Skeletal muscle tissue (tissue), 5 donors: ENCODE results near the gene UMPS. TPM values are rescaled to one million over a fixed set of nuclear protein-coding genes. Genes with fewer than 3 reads are reported as not detected.

ENCODE experiments used
- H3K27ac ChIP-seq: one replicate; pipeline ENCODE4 v1.7.0; 2013; ENCODE audit warnings: mild to moderate bottlenecking, low read depth, low read length, inconsistent platforms
- H3K27me3 ChIP-seq, 3 donors: one replicate each; pipeline ENCODE4 v1.7.0; 2013; ENCODE audit warnings: low read length in 3 of 3; ENCODE audit not compliant: control insufficient read depth in 3 of 3, insufficient read depth in 3 of 3
- H3K36me3 ChIP-seq, 3 donors: one replicate each; pipeline ENCODE4 v1.7.0; 2013; ENCODE audit warnings: low read length in 3 of 3; ENCODE audit not compliant: control insufficient read depth in 3 of 3, insufficient read depth in 3 of 3
- H3K4me1 ChIP-seq, 3 donors: one replicate each; pipeline ENCODE4 v1.7.0; 2013; ENCODE audit warnings: low read length in 3 of 3, mild to moderate bottlenecking in 3 of 3; ENCODE audit not compliant: control insufficient read depth in 3 of 3, insufficient read depth in 3 of 3
- H3K4me3 ChIP-seq, 3 donors: one replicate each; pipeline ENCODE4 v1.7.0; 2013; ENCODE audit warnings: low read length in 3 of 3
- H3K9ac ChIP-seq, 3 donors: one replicate each; pipeline ENCODE4 v1.7.0; 2013; ENCODE audit warnings: low read length in 3 of 3, mild to moderate bottlenecking in 3 of 3, moderate library complexity in 2 of 3, low read depth in 1 of 3
- H3K9me3 ChIP-seq, 3 donors: one replicate each; pipeline ENCODE4 v1.7.0; 2013; ENCODE audit warnings: low read length in 3 of 3; ENCODE audit not compliant: control insufficient read depth in 3 of 3
- small RNA-seq: library from RNA; depleted of rRNA; stranded (forward); fragments of <200 nt; gene quantifications from one replicate; pipeline ENCODE3, GENCODE V24; 2014
- total RNA-seq: library from RNA; depleted of rRNA; stranded (reverse); fragments of >200 nt; gene quantifications from one replicate; pipeline ENCODE4 v1.2.3, GENCODE V29; 2014
- donor health status: Osteomylitis.

The UMPS gene
- total RNA-seq, 1 donor from 2014 or later, result 28.2 TPM

GRCh38 chr3:124792341-124793040, 62.2 kb downstream of the UMPS start:
- Histone ChIP-seq H3K27ac (peak overlapping the region; percentile 47), H3K4me1 (peaks cover 31 to 32% (median 32%) of the 10 kb centered on the region in 3 donors), H3K9ac (no peak overlapping the region)

DNA sequence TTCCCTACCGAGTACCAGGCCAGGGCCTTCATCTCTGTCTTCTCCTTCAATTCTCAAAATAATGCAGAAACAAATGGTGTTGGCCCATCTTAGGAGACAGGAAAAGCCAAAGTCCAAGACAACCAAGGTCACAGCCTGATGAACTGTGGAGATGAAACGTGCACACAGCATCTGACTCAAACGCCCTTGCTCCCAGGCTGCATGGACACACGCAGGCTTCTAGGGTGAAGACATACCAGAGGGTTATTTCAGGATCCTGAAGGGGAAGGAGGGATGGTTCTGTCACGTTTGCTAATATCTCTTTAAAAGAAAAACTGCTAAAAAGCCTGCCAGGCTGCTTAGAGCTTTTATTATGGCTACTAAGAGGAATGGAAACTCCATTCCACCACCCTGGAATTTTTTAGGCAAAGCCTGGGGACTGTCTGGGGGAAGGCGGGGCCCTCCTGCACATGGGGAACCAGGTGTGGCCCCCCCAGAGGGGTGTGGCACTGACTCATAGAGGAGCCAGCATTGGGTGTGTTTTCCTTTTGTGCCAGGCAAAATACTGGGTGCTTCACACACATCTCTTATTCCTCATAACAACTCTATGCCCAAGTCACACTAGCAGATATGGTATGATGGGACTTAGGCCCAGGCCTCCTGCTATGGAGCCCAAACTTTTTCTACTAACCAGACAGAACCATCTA, 62.9 kb downstream of the UMPS start:
- Histone ChIP-seq H3K9me3 (no peaks in the 10 kb centered on the region), H3K27ac (peak overlapping the region; percentile 47), H3K36me3 (peaks cover 0 to 19% (median 8%) of the 10 kb centered on the region in 3 donors), H3K9ac (no peak overlapping the region), H3K27me3 (no peaks in the 10 kb centered on the region), H3K4me3 (no peak overlapping the region), H3K4me1 (peaks cover 25 to 26% (median 25%) of the 10 kb centered on the region in 3 donors)

More at GRCh38 chr3:124792341-124793040, 62.2 kb downstream of the UMPS start:
- Histone ChIP-seq H3K27me3 (no peaks in the 10 kb centered on the region), H3K36me3 (peaks cover 0 to 19% (median 8%) of the 10 kb centered on the region in 3 donors), H3K4me3 (no peak overlapping the region), H3K9me3 (no peaks in the 10 kb centered on the region)

GRCh38 chr3:124796477-124796876, 66.2 kb downstream of the UMPS start:
- Histone ChIP-seq H3K27me3 (no peaks in the 10 kb centered on the region), H3K9me3 (no peaks in the 10 kb centered on the region), H3K4me3 (no peak overlapping the region), H3K36me3 (peaks cover 0 to 19% (median 8%) of the 10 kb centered on the region in 3 donors), H3K4me1 (peaks cover 37 to 40% (median 37%) of the 10 kb centered on the region in 3 donors), H3K27ac (no peak overlapping the region), H3K9ac (no peak overlapping the region)

GRCh38 chr3:124797426-124797945, 67.2 kb downstream of the UMPS start:
- Histone ChIP-seq H3K9me3 (no peaks in the 10 kb centered on the region), H3K27ac (no peak overlapping the region), H3K4me3 (no peak overlapping the region), H3K36me3 (peaks cover 0 to 19% (median 8%) of the 10 kb centered on the region in 3 donors), H3K9ac (no peak overlapping the region), H3K27me3 (no peaks in the 10 kb centered on the region), H3K4me1 (peaks cover 34 to 45% (median 42%) of the 10 kb centered on the region in 3 donors)

Small RNA genes lying within 50 kb of the gene (small RNA-seq; reads per million reads assigned to genes)
- gene MIR544B, result not detected

Other genes with a start within 250 kb of the UMPS start
- 24.0 TPM for gene ITGB5, start 156.9 kb downstream of the UMPS start, total RNA-seq
- gene MUC13, start 204.3 kb downstream of the UMPS start, total RNA-seq, result not detected